ENCODE measurements around the gene PARD6B. TPM values are rescaled to one million over a fixed set of nuclear protein-coding genes. Genes with fewer than 3 reads are reported as not detected.

PARD6B gene
- total and polyA plus RNA-seq, 2 of the 13 experiments (the other 11 are each of a cell fraction or from before 2014, with no cell fraction given): 6.9 to 22.2 TPM

- TF ChIP-seq ZBTB40 (IDR thresholded peaks at IDR 0.05) (no peak), ZBTB40 (CRISPR knock-in tag; IDR thresholded peaks at IDR 0.05) (0 out of 2 replicates have a peak, but pooled peaks have one; percentile 56), IKZF4 (CRISPR knock-in tag; IDR thresholded peaks at IDR 0.05; ENCODE audit: borderline replicate concordance, low read depth, not compliant biosample characterization) (peak; percentile 20), SKI (IDR thresholded peaks at IDR 0.05; ENCODE audit: partially characterized antibody) (no peak), ZNF33B (CRISPR knock-in tag; IDR thresholded peaks at IDR 0.05) (0 out of 2 replicates have a peak, but pooled peaks have one; percentile 79), PHB2 (IDR thresholded peaks at IDR 0.05; ENCODE audit: partially characterized antibody) (no peak), ZNF350 (CRISPR knock-in tag; IDR thresholded peaks at IDR 0.05; ENCODE audit: borderline replicate concordance, low read depth) (peak; percentile 10; the same call in 1 of the 2 replicates), AHR (CRISPR knock-in tag; IDR thresholded peaks at IDR 0.05) (0 out of 2 replicates have a peak, but pooled peaks have one; percentile 6), DMTF1 (CRISPR knock-in tag; IDR thresholded peaks at IDR 0.05) (0 out of 2 replicates have a peak, but pooled peaks have one; percentile 44), ZNF564 (CRISPR knock-in tag; IDR thresholded peaks at IDR 0.05) (no peak), PHF8 (CRISPR knock-in tag; IDR thresholded peaks at IDR 0.05) (0 out of 2 replicates have a peak, but pooled peaks have one; percentile 0), ZC3H13 (CRISPR knock-in tag; IDR thresholded peaks at IDR 0.05) (0 out of 2 replicates have a peak, but pooled peaks have one; percentile 17), ELF4 (CRISPR knock-in tag; IDR thresholded peaks at IDR 0.05; ENCODE audit: borderline replicate concordance) (no peak)
- TF ChIP-seq, protein P1, sequence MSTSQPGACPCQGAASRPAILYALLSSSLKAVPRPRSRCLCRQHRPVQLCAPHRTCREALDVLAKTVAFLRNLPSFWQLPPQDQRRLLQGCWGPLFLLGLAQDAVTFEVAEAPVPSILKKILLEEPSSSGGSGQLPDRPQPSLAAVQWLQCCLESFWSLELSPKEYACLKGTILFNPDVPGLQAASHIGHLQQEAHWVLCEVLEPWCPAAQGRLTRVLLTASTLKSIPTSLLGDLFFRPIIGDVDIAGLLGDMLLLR (CRISPR knock-in tag; IDR thresholded peaks at IDR 0.05): no peak
- TF ChIP-seq, protein P2, sequence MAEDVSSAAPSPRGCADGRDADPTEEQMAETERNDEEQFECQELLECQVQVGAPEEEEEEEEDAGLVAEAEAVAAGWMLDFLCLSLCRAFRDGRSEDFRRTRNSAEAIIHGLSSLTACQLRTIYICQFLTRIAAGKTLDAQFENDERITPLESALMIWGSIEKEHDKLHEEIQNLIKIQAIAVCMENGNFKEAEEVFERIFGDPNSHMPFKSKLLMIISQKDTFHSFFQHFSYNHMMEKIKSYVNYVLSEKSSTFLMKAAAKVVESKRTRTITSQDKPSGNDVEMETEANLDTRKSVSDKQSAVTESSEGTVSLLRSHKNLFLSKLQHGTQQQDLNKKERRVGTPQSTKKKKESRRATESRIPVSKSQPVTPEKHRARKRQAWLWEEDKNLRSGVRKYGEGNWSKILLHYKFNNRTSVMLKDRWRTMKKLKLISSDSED (CRISPR knock-in tag; IDR thresholded peaks at IDR 0.05): no peak
Measured at GRCh38 chr20:50729901-50730764, 1.2 kb upstream of the PARD6B start (continued).

Measured in HepG2 (cell line).